Inflammatory macrophage treated with lipopolysaccharide for 1 hour (primary cell): ENCODE data around the gene PORCN.

Experiments used
- DNase-seq, 2 donors: peaks; one replicate each; pipeline ENCODE4 v3.0.0-alpha.2; 2020 to 2022

Gene PORCN

DNA sequence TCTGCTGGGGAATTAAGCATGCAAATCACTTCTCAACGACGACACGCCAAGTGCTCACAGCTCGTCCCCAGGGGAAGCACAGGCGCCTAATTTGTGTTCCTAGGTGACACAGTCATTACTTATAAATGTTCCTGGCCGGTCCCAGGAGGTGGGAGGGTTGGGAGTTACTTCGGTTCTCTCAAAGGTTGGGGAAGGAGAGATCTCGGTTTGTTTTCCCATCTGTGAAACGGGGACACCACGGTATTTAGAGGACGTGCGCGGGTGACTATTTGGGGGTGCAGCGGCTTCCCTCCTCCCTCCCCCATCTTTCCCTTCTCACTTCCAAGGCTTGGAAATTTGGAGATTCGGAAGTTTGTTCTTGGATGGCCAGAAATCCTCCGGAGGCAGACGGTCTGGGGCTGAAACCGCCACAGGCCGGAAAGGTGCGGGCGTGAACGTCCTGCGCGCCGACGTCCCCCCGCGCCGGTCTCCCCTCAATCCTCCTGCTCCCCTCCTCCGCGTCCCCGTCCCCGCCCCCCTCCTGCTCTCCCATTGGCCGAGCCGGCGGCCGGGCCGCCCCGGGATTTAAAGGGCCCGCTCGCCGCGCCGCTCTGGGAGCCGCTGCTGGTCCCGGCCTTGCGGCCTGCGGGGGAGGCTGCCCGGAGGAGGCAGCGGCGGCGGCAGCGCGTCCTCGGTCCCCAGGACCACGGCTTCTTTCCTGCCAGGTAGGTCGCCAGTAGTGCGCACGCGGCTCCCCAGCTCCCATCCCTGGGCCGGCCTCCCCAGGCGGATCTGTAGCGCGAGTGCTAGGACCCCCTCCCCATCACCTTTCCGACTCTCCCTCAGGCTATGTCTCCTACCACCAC, at the start of gene PORCN:
Gene PORCN (plus strand): TSS at position 593 of the 845 bp plus-strand sequence. CDS start 829 bp downstream, outside the sequence.
- peak in 1 of 2 donors; percentile 55 for DNase-seq

DNA sequence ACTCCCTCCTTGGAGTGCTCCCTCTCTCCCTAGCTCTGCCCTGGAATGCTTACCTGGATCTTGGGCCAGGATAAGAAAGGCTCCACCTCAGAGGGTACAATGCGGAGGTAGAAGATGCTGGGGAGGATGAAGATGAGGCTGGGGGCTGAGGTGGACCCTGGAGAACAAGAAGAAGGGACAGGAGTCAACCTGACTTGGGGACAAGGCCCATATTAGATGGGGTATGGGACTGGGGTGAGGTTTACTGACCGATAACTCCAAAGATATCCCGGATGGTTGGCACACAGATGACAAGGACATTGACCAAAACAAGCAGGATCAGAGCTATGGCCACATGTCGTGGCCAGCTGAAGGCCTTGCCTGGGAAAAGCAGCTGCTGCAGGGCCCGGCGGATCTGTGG, 49.3 kb upstream of the PORCN start:
- DNase-seq = no peak

DNA sequence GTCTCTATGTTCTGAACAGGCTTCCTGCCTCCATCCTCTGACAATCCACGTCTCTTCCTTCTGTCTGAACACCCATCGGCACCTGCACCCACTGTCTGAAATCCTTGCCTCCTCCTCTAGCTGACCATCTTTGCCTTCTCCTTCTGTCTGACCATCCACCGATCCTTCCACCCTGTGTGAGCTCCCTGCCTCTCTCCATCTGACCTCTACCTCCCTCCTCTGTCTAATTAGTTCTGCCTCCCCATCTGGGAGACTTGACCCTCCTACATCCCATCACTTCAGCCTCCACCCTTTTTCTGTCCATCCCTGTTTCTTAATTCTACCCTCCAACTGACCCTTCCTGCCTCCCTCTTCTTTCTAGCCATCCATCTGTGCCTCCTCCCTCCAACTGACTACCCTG, 48.8 kb upstream of the PORCN start:
- DNase-seq = no peak

DNA sequence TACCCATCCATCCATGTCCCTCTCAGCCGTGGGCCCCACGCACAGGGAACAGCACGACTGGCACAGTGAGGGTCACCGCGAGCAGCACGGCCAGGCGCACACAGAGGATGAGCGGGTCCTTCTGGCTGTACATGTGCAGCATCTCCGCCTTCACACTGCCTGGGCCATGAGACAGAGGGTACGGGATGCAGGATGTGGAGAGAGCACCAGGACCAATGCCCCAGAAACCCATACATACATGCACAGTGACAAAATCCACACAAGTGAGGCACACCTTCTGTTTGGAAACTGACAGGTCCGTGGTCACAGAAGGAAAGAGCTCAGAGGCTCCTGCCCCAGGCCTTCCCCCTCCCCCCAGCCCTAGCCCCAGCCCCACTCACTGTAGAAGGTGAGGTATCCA, 48.2 kb upstream of the PORCN start:
- no peak for DNase-seq

DNA sequence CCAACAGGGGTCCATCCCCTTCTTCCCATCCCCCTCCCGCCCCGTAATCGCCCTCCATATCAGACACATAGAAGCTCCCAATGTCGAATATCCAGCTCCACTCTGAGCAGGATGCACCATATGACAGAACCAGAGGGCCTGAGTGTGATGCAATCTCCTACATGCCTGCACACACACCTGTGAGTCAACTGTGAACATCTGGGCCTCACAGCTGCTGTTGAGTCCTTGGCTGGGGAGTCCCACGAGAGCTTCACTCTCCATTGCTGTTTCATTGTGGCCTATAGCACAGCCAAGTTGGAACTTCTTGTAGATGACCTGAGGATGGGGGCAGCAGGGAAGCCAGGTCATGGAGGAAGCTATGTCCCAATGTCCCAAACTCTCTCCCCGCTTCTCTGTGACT, 47.0 kb upstream of the PORCN start:
- DNase-seq = no peak

DNA sequence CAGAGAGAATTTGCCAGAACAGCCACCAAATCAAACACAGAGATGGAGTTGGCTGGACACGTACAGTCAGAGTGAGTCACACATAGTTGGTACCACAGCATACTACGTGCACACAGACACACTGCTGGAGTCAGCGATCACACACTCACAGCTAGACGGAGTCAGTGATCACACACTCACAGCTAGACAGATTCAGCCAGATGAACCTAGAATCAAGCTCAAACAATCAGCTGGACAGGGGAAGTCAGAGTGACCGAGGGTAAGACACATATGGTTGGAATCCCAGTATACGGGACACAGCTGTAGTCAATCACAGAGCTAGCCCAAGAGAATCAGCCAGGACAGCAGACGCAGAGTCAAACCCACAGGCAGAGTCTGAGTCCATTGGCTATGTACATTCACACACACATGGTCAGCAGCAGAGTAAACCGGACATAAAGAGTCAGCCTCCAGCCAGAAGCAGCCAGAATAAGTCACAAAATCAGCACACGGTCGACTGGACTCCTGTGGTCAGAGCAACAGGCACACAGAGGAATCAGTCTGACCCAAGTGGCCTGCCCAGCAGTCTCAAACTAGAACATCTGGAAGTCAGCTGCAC, 43.4 kb upstream of the PORCN start:
- DNase-seq = no peak

DNA sequence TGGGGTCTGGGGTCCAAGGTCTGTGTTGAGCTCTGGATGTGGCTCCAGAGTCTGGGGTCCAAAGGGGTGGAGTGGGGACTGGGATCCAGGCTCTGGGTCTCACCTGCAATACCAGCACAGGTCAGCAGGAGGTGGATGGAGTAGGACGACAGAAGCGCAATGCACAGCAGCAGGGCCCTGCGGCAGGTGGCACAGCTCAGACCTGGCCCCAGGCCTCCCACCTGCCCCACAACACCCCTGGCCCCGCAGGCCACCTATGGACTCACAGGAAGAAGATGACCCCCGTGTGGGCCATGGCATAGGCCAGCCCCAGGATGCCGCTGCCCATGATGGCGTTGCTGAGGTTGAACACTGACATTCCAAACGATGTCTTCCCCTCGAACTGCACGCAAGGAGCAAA, 42.1 kb upstream of the PORCN start:
- DNase-seq = no peak

DNA sequence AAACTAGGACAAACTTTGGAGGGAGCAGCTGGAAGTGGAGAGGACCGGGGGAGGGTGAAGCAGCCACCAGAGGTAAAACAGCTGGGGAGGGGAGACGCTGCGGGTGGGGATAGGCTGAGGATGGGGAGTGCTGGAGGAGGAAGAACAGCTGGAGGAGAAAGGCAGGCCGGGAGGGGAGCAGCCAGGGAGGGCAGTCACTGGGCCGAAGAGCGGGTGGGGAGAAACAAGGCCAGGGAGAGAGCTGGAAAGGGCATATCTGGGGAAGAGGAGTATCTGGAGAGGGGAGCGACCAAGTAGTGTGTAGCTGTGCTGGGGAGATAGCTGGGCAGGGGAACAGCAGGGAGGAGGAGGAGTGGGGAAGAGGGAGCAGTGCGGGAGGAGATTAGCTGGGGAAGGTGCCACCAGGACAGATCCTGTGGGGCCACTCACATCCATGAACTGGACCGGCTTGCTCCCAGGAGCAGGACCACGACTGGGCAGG, 41.5 kb upstream of the PORCN start:
- no peak for DNase-seq

DNA sequence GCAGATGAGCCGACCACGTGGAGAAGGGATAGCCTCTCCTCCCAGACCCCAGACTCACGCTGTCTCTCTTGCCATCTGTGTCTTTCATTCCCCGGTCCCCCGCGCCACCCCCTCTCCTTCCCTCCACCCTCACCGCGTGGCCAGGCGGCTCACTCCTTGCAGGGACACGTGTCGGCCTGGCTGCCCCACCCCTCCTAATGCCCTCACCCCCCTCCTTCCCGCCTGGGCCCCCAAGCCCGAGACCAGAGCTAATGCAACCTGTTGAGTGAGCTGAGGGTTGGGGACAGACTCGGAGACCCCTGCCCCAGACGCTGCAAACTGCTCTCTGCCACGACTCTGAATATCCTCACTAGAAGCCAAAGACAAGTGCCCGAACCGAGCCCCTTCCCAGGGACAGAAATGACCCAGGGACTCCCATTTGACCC, 40.5 kb upstream of the PORCN start:
- no peak for DNase-seq

DNA sequence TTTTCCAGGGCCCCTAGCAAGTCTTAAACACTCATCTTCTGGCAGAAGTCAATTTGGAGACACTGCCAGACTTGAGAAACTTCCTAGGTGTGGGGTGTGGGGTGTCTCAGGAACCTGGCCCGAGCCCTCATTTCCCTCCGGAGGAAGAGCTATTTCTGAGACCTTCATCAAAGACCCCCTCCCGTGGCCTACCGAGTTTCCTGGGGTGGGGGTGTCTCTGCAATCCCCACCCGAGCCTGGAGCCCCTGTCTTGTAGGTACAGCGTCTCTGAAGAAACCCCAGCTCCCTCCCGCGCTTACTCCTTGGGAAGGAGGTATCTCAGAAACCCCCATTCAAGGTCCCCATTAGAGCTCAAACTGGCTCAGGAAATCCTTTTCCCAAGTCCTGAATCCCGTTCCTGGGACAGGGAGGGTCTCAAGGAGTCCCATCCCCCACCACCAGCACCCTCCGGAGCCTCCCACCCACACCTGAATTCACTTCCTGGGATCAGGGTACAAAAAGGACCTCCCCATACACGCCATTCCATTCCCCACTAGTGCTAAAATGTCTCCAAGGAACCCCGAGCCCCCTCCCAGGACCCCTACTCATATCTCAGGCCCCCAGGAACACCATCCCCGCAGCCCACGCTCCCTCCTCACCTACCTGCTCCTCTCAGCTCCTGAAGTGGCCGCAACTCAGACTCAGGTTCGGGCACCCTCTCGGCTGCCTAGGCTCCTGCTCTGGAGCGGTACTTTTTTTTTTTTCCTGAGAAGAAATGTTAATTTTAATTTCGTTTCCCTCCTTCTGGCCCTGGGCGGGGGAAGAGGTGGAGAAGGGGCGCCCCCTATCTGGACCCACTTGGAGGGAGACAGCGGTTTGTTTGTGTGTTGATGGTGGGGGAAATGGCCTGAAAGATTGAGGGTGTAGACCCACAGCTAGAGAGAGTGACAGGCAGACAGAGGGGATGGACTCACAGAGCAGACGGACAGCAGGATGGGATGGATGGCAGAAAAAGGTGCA, 39.8 kb upstream of the PORCN start:
- no peak for DNase-seq

DNA sequence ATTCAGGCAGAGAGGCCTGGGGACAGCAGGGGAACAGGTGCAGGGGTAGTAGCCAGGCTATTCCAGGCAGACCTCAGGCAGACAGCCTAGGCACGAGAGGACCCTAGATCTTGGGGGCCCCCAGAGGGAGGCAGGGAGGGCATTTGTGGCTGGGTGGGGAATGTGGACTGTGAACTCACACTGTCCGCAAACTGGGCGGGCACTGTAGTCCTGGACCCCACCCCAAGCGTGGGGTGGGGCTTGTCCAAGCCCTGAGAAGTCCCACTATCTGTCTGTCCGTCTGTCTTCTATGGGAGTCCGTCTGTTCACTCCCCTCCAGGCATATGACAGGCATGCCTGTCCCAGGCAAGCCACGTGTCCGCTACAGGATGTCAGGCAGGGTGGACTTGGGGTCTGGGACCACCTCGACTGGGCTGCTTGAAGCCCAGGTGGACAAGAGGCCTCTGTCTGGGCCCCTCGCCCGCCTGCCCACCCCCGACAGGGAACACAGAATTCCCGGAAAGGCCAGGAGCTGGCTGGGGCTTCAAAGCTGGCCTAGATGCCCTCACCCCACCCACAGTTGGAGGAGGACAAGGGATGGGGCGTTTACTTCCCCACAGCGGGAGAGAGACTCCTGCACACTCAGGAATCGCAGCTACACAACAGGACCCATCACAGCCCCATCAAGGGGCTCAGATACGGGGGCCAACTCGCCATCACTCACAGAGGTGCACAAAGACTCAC, 38.5 kb upstream of the PORCN start, which contains the start of gene SLC38A5:
Gene SLC38A5 (minus strand): TSS at position 151 of the 723 bp plus-strand sequence. CDS start 2,336 bp downstream, outside the sequence.
- no peak for DNase-seq

DNA sequence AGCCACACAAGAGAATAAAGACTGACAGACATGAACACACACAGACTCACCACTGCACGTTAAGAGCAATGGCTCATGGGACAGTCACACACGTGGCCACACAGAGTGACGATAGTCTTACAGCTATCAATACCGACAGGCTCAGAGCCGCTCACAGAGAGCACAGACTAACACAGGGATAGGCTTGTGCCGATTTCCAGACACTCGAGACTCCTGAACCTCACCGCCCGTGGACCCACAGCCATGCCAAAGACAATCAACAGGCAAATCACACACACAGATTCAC, 38.0 kb upstream of the PORCN start:
- DNase-seq = no peak

DNA sequence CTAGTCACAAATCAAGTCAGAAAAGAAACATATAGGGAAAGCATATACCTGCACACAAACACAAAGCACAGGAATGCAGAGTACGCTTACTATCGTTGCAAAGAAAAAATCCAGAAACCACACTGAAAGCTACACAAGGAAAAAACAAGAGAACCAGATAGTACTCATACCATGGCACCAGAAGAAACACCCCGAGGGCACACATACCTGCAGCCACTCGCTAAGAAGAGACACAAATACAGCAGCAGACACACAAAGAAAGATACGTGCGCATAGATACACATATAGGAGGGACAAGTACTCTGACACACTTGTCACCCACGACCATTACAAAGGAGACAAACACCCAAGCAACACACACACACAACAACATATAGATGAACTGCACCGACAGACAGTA, 37.3 kb upstream of the PORCN start:
- no peak for DNase-seq

DNA sequence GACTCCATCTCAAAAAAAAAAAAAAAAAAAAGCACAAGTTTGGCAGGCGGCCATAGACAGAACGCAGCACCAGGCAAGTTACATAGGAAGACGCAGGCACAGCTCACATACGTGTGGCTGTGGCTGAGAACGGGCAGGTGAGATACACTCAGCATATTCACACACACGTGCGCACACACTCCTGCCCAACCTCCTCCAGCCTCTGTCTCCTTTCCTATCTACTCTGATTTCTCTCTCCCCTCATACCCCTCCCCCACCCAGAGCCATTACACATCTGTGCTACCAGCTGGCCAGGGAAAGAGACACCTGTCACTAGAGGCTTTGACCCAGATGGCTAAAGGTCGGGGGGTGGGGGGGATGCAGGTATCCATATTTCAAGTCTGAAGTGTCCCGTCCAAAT, 36.6 kb upstream of the PORCN start:
- no peak for DNase-seq

DNA sequence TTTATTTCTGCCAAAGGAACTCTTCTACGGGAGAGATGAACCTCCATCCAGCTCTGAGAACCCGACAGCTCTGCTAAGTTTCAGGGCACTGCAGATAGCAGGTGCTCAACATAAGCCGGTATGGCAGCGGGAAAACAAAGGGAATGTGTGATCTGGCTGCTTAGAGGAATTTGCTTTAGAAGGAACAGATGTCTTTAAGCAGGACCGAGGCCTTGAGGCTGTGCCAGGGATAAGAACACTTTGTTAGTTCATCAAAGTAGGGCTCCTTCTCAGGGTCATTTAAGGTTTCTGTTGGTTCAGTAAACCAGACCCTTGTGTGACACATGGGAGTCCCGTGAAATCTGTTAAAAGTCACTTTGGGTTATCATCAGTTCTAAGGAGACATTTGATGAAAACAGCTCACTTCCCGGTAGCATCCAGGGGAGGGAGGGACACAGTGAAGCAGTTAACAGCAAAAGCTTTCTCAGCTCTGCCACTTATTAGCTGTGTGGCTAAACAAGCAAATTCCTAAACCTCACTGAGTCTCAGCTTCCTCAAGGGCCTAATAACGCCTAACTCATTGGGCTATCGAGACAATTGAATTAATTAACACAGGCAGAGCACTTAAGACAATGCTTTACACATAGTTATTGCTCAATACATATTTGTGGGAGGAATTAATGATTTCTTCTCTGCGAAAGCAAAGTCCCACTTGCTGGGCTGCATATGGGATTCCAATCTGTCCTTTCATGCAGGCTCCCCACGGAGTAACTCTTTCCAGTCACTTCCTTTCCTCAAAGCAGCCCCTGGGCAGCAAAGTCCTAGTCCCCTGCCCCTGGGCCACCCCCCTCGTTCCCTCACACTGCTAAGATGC, 35.7 kb upstream of the PORCN start:
- DNase-seq = no peak

DNA sequence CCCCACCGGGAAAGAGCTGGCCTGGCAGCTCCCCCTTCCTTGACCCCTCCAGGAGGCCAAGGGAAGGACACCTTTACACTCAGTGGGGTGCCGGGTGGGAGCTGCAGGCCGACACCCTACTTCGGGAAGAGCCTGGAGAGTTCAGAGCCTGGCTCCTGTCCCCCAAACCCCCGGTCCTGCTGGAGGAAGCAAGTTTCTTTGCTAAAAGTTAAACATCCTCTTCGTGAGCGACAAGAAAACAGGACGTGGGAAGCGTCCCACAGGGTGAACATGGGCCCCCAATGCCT, 35.1 kb upstream of the PORCN start:
- no peak for DNase-seq

DNA sequence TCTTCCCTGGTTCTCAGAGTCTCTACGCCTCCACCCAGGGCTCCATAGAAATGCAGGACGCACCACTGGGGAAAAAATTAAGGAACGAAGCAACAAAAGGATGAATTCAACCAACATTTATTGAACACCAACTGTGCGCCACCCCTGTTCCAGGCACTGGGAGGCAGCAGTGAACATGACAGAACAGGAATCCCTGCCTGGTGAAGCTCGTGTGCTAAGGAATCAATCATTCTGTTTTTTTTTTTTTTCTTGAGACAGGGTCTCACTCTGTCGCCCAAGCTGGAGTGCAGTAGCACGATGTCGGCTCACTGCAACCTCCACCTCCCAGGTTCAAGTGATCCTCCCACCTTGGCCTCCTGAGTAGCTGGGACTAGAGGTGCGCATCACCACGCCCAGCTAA, 34.7 kb upstream of the PORCN start:
- peak in 1 of 2 donors; percentile 13 for DNase-seq

DNA sequence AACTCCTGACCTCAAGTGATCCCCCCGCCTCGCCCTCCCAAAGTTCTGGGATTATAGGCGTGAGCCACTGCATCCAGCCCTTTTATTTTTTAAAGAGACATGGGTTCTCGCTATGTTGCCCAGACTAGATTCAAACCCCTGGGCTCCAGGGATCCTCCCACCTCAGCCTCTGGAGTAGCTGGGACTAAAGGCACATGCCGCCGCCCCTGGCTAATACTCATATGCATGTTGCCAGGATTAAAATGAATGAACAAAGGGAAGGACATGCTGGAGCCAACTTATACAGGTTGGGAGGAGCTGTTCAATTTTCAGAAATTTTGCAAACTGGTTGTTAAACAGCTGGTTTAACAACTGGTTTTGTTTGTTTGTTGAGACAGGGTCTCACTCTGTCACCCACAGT, 34.2 kb upstream of the PORCN start:
- DNase-seq = no peak

DNA sequence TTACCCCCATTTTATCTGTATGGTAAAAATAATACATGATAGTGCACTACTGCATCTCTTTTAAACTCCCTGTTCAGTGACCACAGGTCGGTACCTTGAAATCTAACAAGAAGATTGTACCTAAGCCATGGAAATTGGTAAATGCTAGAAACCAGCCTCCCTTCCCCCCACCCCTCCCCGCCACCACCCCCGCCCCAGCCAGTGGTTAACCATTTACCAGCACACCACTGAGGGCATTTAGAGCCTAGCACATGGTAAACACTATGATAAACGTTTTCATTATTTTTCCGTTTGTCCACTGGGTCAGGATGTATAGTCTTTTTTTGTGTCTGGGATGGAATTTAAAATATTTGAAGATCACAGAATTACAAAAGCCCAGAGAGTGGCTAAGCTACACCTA, 33.5 kb upstream of the PORCN start:
- DNase-seq = no peak

DNA sequence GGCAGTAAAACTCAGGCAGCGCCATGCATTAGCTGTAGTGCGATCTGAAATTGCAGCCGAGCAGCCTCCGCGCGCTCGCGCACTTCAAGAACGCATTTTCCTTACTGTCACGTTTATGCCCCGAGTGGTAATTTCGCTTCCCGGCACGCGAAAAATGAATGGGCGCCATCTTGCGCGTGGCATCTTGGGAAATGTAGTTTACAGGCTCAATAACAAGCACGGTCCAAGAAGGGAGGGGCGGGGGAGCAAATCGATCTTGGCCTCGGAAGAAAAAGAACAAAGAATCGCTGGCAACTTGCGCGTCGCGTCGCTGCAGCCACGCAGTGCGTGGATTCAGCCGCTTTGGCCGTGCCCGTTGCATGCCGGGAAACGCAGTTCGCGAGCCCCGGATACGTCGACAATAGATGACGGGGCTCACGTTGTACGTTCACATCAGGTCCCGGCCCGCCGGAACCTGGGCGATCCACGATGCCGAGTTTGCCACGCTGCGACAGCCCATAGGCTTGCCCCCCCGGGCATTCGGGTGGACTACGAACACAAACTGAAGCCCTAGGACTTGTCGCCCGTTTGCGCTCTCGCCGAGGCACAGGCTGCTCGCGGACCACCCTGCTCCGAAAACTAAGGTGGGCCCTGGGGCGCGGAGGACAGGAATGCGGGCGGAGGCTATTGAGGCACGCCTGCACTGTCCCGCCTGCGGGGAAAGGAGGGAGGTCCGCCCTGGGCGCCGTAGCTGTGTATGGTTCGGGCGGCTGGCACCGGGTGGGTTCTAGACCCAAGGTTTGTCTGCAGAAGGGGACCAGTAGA, 32.8 kb upstream of the PORCN start, which contains the start of gene FTSJ1:
Gene FTSJ1 (plus strand): TSS at position 426 of the 804 bp plus-strand sequence. CDS start 1,849 bp downstream, outside the sequence.
- DNase-seq = peak; percentile 71 to 82

DNA sequence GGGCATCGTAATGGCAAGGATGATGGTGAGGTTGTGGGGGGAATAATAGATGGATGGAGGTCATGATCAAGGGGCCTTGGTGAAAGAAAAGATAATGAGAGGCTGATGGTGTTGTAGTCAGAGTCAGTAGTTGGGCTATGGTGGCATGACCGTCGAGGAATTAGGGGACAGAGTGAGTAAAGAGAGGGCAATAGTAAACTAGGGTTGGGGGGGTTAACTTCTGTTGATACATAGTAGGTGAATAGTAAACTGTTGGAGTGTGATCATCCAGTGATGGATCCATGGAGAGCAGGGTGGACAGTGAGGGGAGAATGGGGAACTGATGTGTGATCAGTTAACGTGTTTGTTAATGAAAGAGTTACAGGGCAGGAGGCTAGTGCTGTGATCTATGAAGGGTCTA, 31.9 kb upstream of the PORCN start:
- no peak for DNase-seq
